WTC11 (cell line): ENCODE measurements around the gene STRA8. TPM values are rescaled to one million over a fixed set of nuclear protein-coding genes. Genes with fewer than 3 reads are reported as not detected.

Experiments used
- ATAC-seq: fragments of 200-7000 bp; cut with Tn5 transposase; 2 replicates; pipeline ENCODE4 v1.10.0; 2021; ENCODE audit warnings: mild to moderate bottlenecking, moderate library complexity
- CTCF ChIA-PET: fragments of 300-600 bp; sonication (Branson Sonifier 250); formaldehyde crosslinking; loops from one replicate; lab custom pipeline; 2021; ENCODE audit warnings: antibody characterized with exemption; lab: Charles Lee
- POLR2A ChIA-PET: fragments of 350-600 bp; sonication (Branson Sonifier 250); formaldehyde crosslinking; loops from one replicate; lab custom pipeline; 2021; ENCODE audit warnings: antibody characterized with exemption; lab: Charles Lee
- DNase-seq: peaks from one replicate; pipeline ENCODE4 v3.0.0; 2021; ENCODE audit warnings: low spot score
- H3K27ac Mint-ChIP-seq: 2 replicates; pipeline ENCODE4 v1.8.0; 2021; ENCODE audit warnings: mixed read lengths
- H3K27me3 Mint-ChIP-seq: 2 replicates; pipeline ENCODE4 v1.8.0; 2021; ENCODE audit warnings: low read depth, mild to moderate bottlenecking, moderate library complexity, mixed read lengths
- H3K36me3 Mint-ChIP-seq: 2 replicates; pipeline ENCODE4 v1.8.0; 2021; ENCODE audit warnings: mixed read lengths
- H3K4me1 Mint-ChIP-seq: 2 replicates; pipeline ENCODE4 v1.8.0; 2022; ENCODE audit warnings: mixed read lengths
- H3K4me3 Mint-ChIP-seq: 2 replicates; pipeline ENCODE4 v1.8.0; 2021; ENCODE audit warnings: mild to moderate bottlenecking, moderate library complexity, mixed read lengths
- H3K9me3 Mint-ChIP-seq: 2 replicates; pipeline ENCODE4 v1.8.0; 2021; ENCODE audit warnings: mixed read lengths
- ATF1 ChIP-seq: sonication (generic); formaldehyde crosslinking; IDR thresholded peaks from 2 replicates; pipeline ENCODE4 v1.8.1; 2023; ENCODE audit warnings: mild to moderate bottlenecking, moderate library complexity, missing genetic modification reagents
- E2F1 ChIP-seq: sonication (generic); formaldehyde crosslinking; IDR thresholded peaks from 2 replicates; pipeline ENCODE4 v1.8.0; 2022; ENCODE audit warnings: mild to moderate bottlenecking, missing genetic modification reagents
- ESRRA ChIP-seq: sonication (generic); formaldehyde crosslinking; IDR thresholded peaks from 2 replicates; pipeline ENCODE4 v1.8.1; 2022; ENCODE audit warnings: mild to moderate bottlenecking, missing genetic modification reagents, borderline replicate concordance
- GRHL2 ChIP-seq: fragments of 250-450 bp; sonication (Bioruptor Pico); IDR thresholded peaks from 2 replicates; pipeline ENCODE4 v1.8.0; 2022; ENCODE audit warnings: mild to moderate bottlenecking, moderate library complexity; ENCODE audit not compliant: insufficient replicate concordance, severe bottlenecking
- HMGA2 ChIP-seq: fragments of 250-450 bp; sonication (Bioruptor Pico); IDR thresholded peaks from 2 replicates; pipeline ENCODE4 v1.4.0; 2021; ENCODE audit warnings: mild to moderate bottlenecking, moderate library complexity
- JAZF1 ChIP-seq: fragments of 250-450 bp; sonication (Bioruptor Pico); IDR thresholded peaks from 2 replicates; pipeline ENCODE4 v1.9.0; 2021; ENCODE audit warnings: moderate library complexity, mild to moderate bottlenecking, inconsistent platforms
- MLX ChIP-seq: sonication (generic); formaldehyde crosslinking; IDR thresholded peaks from 2 replicates; pipeline ENCODE4 v1.8.1; 2023; ENCODE audit warnings: mild to moderate bottlenecking, missing genetic modification reagents, moderate library complexity
- NR2C2 ChIP-seq: sonication (generic); formaldehyde crosslinking; IDR thresholded peaks from 2 replicates; pipeline ENCODE4 v1.8.0; 2022; ENCODE audit warnings: mild to moderate bottlenecking, missing genetic modification reagents
- SP1 ChIP-seq: sonication (generic); formaldehyde crosslinking; conservative IDR thresholded peaks from 2 replicates; pipeline ENCODE4 v1.8.1; 2022; ENCODE audit warnings: missing genetic modification reagents
- STAT6 ChIP-seq: sonication (generic); formaldehyde crosslinking; conservative IDR thresholded peaks from 2 replicates; pipeline ENCODE4 v1.8.1; 2023; ENCODE audit warnings: mild to moderate bottlenecking, low read depth, missing genetic modification reagents, moderate library complexity
- TEAD1 ChIP-seq: sonication (generic); formaldehyde crosslinking; IDR thresholded peaks from 2 replicates; pipeline ENCODE4 v1.8.0; 2022; ENCODE audit warnings: mild to moderate bottlenecking, missing genetic modification reagents
- USF2 ChIP-seq: sonication (generic); formaldehyde crosslinking; IDR thresholded peaks from 2 replicates; pipeline ENCODE4 v1.8.1; 2023; ENCODE audit warnings: mild to moderate bottlenecking, missing genetic modification reagents, moderate library complexity
- ZNF232 ChIP-seq: sonication (generic); formaldehyde crosslinking; IDR thresholded peaks from 2 replicates; pipeline ENCODE4 v1.8.0; 2022; ENCODE audit warnings: mild to moderate bottlenecking, missing genetic modification reagents
- ZNF317 ChIP-seq: sonication (generic); formaldehyde crosslinking; IDR thresholded peaks from 2 replicates; pipeline ENCODE4 v1.8.1; 2023; ENCODE audit warnings: low read depth, mild to moderate bottlenecking, moderate library complexity, missing genetic modification reagents, borderline replicate concordance
- ZNF532 ChIP-seq: fragments of 250-450 bp; sonication (Bioruptor Pico); IDR thresholded peaks from 2 replicates; pipeline ENCODE4 v1.9.0; 2021; ENCODE audit warnings: mild to moderate bottlenecking, borderline replicate concordance
- total RNA-seq: library from RNA; stranded (reverse); gene quantifications from 3 replicates; pipeline ENCODE4 v1.2.3, GENCODE V29; 2021
- TF ChIP-seq, protein P1 (sequence below): sonication (generic); formaldehyde crosslinking; IDR thresholded peaks from 2 replicates; pipeline ENCODE4 v1.8.1; 2022; ENCODE audit warnings: missing genetic modification reagents, borderline replicate concordance
- TF ChIP-seq, protein P2 (sequence below): sonication (generic); formaldehyde crosslinking; IDR thresholded peaks from 2 replicates; pipeline ENCODE4 v1.8.1; 2023; ENCODE audit warnings: mild to moderate bottlenecking, missing genetic modification reagents
- TF ChIP-seq, protein P3 (sequence below): fragments of 250-450 bp; sonication (Bioruptor Pico); IDR thresholded peaks from 2 replicates; pipeline ENCODE4 v1.9.0; 2021; ENCODE audit warnings: mild to moderate bottlenecking

Gene STRA8
- total RNA-seq, 1 experiment from 2014 or later, result not detected

DNA sequence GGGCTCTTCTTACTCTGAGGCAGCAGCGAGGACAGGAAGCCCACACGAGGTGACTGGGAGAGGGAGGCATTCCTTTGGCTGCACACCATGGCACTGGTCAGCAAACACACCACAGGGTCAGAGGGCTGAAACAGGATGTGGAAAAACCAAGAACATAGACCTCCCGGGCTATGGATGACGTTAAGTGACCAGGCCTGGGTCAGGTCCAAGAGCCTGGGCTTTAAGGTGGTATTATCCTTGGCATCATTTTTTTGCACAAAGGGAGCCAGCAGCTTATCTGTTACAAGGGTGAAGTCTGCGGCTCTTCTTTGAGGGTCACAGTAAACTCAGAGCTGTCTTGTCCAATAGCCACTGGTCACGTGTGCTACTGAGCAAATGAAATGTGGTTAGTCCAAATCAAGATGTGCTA is 29.3 kb upstream of the STRA8 start (continued):
- no peak for TF ChIP-seq HMGA2 (CRISPR knock-in tag)
- TF ChIP-seq, all 79 proteins: peak for 0

- no peak for DNase-seq
- Mint-ChIP-seq H3K27me3 (peaks cover 1% of the 10 kb centered on the region), H3K9me3 (no peaks in the 10 kb centered on the region), H3K36me3 (peaks cover 6% of the 10 kb centered on the region; the same call in 1 of the 2 replicates), H3K4me3 (no peak overlapping the region), H3K27ac (no peak overlapping the region), H3K4me1 (peaks cover 14% of the 10 kb centered on the region)
- ChIA-PET CTCF (interaction anchor here (1.1 kb wide), 1 partner anchor 34 kb away, joined by 4 read pairs; the partner anchor contains the start of gene CYREN), POLR2A (no interaction called here)
- ATAC-seq, result no peak
- no peak for TF ChIP-seq ZNF532
- TF ChIP-seq GRHL2 (CRISPR knock-in tag), result no peak
- TF ChIP-seq ATF1 (CRISPR knock-in tag), result no peak
- TF ChIP-seq E2F1, result no peak
- TF ChIP-seq HMGA2 (CRISPR knock-in tag), result no peak
- TF ChIP-seq, protein P1, sequence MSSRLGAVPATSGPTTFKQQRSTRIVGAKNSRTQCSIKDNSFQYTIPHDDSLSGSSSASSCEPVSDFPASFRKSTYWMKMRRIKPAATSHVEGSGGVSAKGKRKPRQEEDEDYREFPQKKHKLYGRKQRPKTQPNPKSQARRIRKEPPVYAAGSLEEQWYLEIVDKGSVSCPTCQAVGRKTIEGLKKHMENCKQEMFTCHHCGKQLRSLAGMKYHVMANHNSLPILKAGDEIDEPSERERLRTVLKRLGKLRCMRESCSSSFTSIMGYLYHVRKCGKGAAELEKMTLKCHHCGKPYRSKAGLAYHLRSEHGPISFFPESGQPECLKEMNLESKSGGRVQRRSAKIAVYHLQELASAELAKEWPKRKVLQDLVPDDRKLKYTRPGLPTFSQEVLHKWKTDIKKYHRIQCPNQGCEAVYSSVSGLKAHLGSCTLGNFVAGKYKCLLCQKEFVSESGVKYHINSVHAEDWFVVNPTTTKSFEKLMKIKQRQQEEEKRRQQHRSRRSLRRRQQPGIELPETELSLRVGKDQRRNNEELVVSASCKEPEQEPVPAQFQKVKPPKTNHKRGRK (CRISPR knock-in tag), result no peak
- no peak for TF ChIP-seq USF2 (CRISPR knock-in tag)
- TF ChIP-seq JAZF1 (CRISPR knock-in tag), result no peak
- no peak for TF ChIP-seq MLX
- TF ChIP-seq, protein P2, sequence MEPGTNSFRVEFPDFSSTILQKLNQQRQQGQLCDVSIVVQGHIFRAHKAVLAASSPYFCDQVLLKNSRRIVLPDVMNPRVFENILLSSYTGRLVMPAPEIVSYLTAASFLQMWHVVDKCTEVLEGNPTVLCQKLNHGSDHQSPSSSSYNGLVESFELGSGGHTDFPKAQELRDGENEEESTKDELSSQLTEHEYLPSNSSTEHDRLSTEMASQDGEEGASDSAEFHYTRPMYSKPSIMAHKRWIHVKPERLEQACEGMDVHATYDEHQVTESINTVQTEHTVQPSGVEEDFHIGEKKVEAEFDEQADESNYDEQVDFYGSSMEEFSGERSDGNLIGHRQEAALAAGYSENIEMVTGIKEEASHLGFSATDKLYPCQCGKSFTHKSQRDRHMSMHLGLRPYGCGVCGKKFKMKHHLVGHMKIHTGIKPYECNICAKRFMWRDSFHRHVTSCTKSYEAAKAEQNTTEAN (CRISPR knock-in tag), result no peak
- TF ChIP-seq NR2C2 (CRISPR knock-in tag), result no peak
- TF ChIP-seq ESRRA, result no peak
- TF ChIP-seq STAT6 (CRISPR knock-in tag), result no peak
- TF ChIP-seq, protein P3, sequence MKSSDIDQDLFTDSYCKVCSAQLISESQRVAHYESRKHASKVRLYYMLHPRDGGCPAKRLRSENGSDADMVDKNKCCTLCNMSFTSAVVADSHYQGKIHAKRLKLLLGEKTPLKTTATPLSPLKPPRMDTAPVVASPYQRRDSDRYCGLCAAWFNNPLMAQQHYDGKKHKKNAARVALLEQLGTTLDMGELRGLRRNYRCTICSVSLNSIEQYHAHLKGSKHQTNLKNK, result no peak
- no peak for TF ChIP-seq ZNF232 (CRISPR knock-in tag)
- TF ChIP-seq TEAD1, result no peak
- no peak for TF ChIP-seq SP1
- no peak for TF ChIP-seq ZNF317 (CRISPR knock-in tag)
Measured at GRCh38 chr7:135204876-135205275, 28.8 kb upstream of the STRA8 start.
